ENCODE data around the gene CALHM5. TPM values are rescaled to one million over a fixed set of nuclear protein-coding genes. Genes with fewer than 3 reads are reported as not detected.

Gene CALHM5
- total RNA-seq, 1 donor from 2014 or later: 0.40 TPM

Other genes starting within 250 kb of the CALHM5 start
- gene TSPYL1, start 231.7 kb upstream of the CALHM5 start, total RNA-seq: 102 and 115 TPM in 2 replicates
- 149 and 161 TPM in 2 replicates for gene DSE, start 140.7 kb upstream of the CALHM5 start, total RNA-seq
- 1.6 and 3.1 TPM in 2 replicates for gene CALHM6, start 50.3 kb upstream of the CALHM5 start, total RNA-seq
- not detected in 2 replicates for gene TRAPPC3L, start 34.0 kb downstream of the CALHM5 start, total RNA-seq
- gene CALHM4, start 42.1 kb downstream of the CALHM5 start, total RNA-seq: not detected in 2 replicates
- 23.4 and 26.2 TPM in 2 replicates for gene RWDD1, start 59.9 kb downstream of the CALHM5 start, total RNA-seq
- gene RSPH4A, start 104.8 kb downstream of the CALHM5 start, total RNA-seq: 1.5 TPM in 1 of 2 replicates, not detected in the other
- gene ZUP1, start 157.1 kb downstream of the CALHM5 start, total RNA-seq: 19.4 and 26.0 TPM in 2 replicates
- gene KPNA5, start 169.6 kb downstream of the CALHM5 start, total RNA-seq: 11.9 and 14.8 TPM in 2 replicates